ENCODE data around the gene CEP152.

Gene CEP152

GRCh38 chr15:48766196-48766595 is 44.7 kb downstream of the CEP152 start:
- no peak for DNase-seq

- DNase-seq: no peak
Observed at GRCh38 chr15:48765022-48765421, 45.8 kb downstream of the CEP152 start.

- DNase-seq: no peak
Observed at GRCh38 chr15:48761393-48762158, 49.3 kb downstream of the CEP152 start.

- no peak for DNase-seq
Observed at GRCh38 chr15:48759921-48760320, 50.9 kb downstream of the CEP152 start.

GRCh38 chr15:48757661-48758060 is 53.2 kb downstream of the CEP152 start:
- no peak for DNase-seq

GRCh38 chr15:48754011-48754410 is 56.9 kb downstream of the CEP152 start:
- DNase-seq: no peak

- no peak for DNase-seq
Observed at GRCh38 chr15:48751595-48751994, 59.3 kb downstream of the CEP152 start.

GRCh38 chr15:48748535-48748934 is 62.3 kb downstream of the CEP152 start:
- no peak for DNase-seq

- no peak for DNase-seq
Observed at GRCh38 chr15:48733615-48734014, 77.3 kb downstream of the CEP152 start.

GRCh38 chr15:48730506-48730905 is 80.4 kb downstream of the CEP152 start:
- DNase-seq: no peak

- DNase-seq: no peak
Observed at GRCh38 chr15:48723969-48724368, 86.9 kb downstream of the CEP152 start.

GRCh38 chr15:48722764-48723661 is 87.9 kb downstream of the CEP152 start:
- DNase-seq: no peak

GRCh38 chr15:48721061-48721810 is 89.6 kb downstream of the CEP152 start:
- DNase-seq: no peak

GRCh38 chr15:48720646-48721045 is 90.2 kb downstream of the CEP152 start:
- no peak for DNase-seq

GRCh38 chr15:48719668-48720067 is 91.2 kb downstream of the CEP152 start:
- no peak for DNase-seq

- no peak for DNase-seq
Observed at GRCh38 chr15:48718646-48719045, 92.2 kb downstream of the CEP152 start.

GRCh38 chr15:48717458-48717857 is 93.4 kb downstream of the CEP152 start:
- DNase-seq: no peak

- no peak for DNase-seq
Observed at GRCh38 chr15:48712546-48712945, 98.3 kb downstream of the CEP152 start.

GRCh38 chr15:48710952-48711495 is 99.8 kb downstream of the CEP152 start:
- no peak for DNase-seq

GRCh38 chr15:48708641-48709040 is 102.2 kb downstream of the CEP152 start:
- DNase-seq: no peak

GRCh38 chr15:48705381-48705780 is 105.5 kb downstream of the CEP152 start:
- no peak for DNase-seq

GRCh38 chr15:48703544-48703943 is 107.3 kb downstream of the CEP152 start:
- DNase-seq: no peak
